ENCODE measurements around the gene GUF1. TPM values are rescaled to one million over a fixed set of nuclear protein-coding genes. Genes with fewer than 3 reads are reported as not detected.

Gene GUF1
- total and polyA plus RNA-seq, 2 of the 13 experiments (the other 11 are each of a cell fraction or from before 2014, with no cell fraction given) = 10.3 to 24.6 TPM

GRCh38 chr4:44678094-44679041 lies at the start of gene GUF1 (continued):
- peak; percentile 84 to 96 for TF ChIP-seq POLR2A (IDR thresholded peaks at IDR 0.05; ENCODE audit: insufficient read depth in 1 of 2, low read depth in 2 of 2, low read length in 2 of 2)
- TF ChIP-seq ZNF782 (CRISPR knock-in tag; IDR thresholded peaks at IDR 0.05; ENCODE audit: borderline replicate concordance) = peak; percentile 73
- peak; percentile 80; the same call in 1 of the 2 replicates for TF ChIP-seq ZNF276 (CRISPR knock-in tag; IDR thresholded peaks at IDR 0.05; ENCODE audit: low read depth)
- peak; percentile 93 for TF ChIP-seq FOXK1 (CRISPR knock-in tag; IDR thresholded peaks at IDR 0.05; ENCODE audit: borderline replicate concordance, low read depth)
- TF ChIP-seq AHR (CRISPR knock-in tag; IDR thresholded peaks at IDR 0.05) = 0 out of 2 replicates have a peak, but pooled peaks have one; percentile 85
- peak; percentile 56; the same call in 1 of the 2 replicates for TF ChIP-seq ZNF274 (CRISPR knock-in tag; IDR thresholded peaks at IDR 0.05)
- peak; percentile 84 for TF ChIP-seq CBFB (CRISPR knock-in tag; IDR thresholded peaks at IDR 0.05)
- TF ChIP-seq HOMEZ (CRISPR knock-in tag; IDR thresholded peaks at IDR 0.05; ENCODE audit: low read depth) = peak; percentile 63
- TF ChIP-seq ZNF143 (CRISPR knock-in tag; IDR thresholded peaks at IDR 0.05) = peak; percentile 52; the same call in 1 of the 2 replicates
- peak; percentile 55; the same call in 1 of the 2 replicates for TF ChIP-seq IRF1 (CRISPR knock-in tag; IDR thresholded peaks at IDR 0.05; ENCODE audit: low read depth)
- no peak for TF ChIP-seq ATF7 (IDR thresholded peaks at IDR 0.05)
- TF ChIP-seq ATF7 (CRISPR knock-in tag; IDR thresholded peaks at IDR 0.05) = 0 out of 2 replicates have a peak, but pooled peaks have one; percentile 62
- TF ChIP-seq ZFYVE20 (CRISPR knock-in tag; IDR thresholded peaks at IDR 0.05; ENCODE audit: borderline replicate concordance, low read depth) = no peak
- no peak for TF ChIP-seq ZNF354B (CRISPR knock-in tag; IDR thresholded peaks at IDR 0.05)
- no peak for TF ChIP-seq ZNF615 (CRISPR knock-in tag; IDR thresholded peaks at IDR 0.05; ENCODE audit: borderline replicate concordance)
- peak; percentile 91 for TF ChIP-seq THAP11 (CRISPR knock-in tag; IDR thresholded peaks at IDR 0.05)
- peak; percentile 97 for TF ChIP-seq ATF1 (CRISPR knock-in tag; IDR thresholded peaks at IDR 0.05)
- TF ChIP-seq ERF (CRISPR knock-in tag; IDR thresholded peaks at IDR 0.05) = peak; percentile 56; the same call in 1 of the 2 replicates
- TF ChIP-seq POGZ (CRISPR knock-in tag; IDR thresholded peaks at IDR 0.05) = peak; percentile 81
- 0 out of 2 replicates have a peak, but pooled peaks have one; percentile 16 for TF ChIP-seq ZSCAN9 (CRISPR knock-in tag; IDR thresholded peaks at IDR 0.05; ENCODE audit: borderline replicate concordance)
- peak; percentile 83 for TF ChIP-seq RAD51 (IDR thresholded peaks at IDR 0.05; ENCODE audit: borderline replicate concordance)
- no peak for TF ChIP-seq NR2F6 (IDR thresholded peaks at IDR 0.05)
- 0 out of 2 replicates have a peak, but pooled peaks have one; percentile 12 for TF ChIP-seq NR2F6 (CRISPR knock-in tag; IDR thresholded peaks at IDR 0.05)
- TF ChIP-seq PAX8 (CRISPR knock-in tag; IDR thresholded peaks at IDR 0.05; ENCODE audit: borderline replicate concordance) = 0 out of 2 replicates have a peak, but pooled peaks have one; percentile 48
- 0 out of 2 replicates have a peak, but pooled peaks have one; percentile 72 for TF ChIP-seq CHCHD3 (CRISPR knock-in tag; IDR thresholded peaks at IDR 0.05)
- TF ChIP-seq MZF1 (CRISPR knock-in tag; IDR thresholded peaks at IDR 0.05; ENCODE audit: borderline replicate concordance) = no peak
- TF ChIP-seq ZNF572 (CRISPR knock-in tag; IDR thresholded peaks at IDR 0.05) = no peak
- peak; percentile 89; the same call in 1 of the 2 replicates for TF ChIP-seq IRF2 (CRISPR knock-in tag; IDR thresholded peaks at IDR 0.05)

All from HepG2 (cell line).